ENCODE results near the gene HPS4. TPM values are rescaled to one million over a fixed set of nuclear protein-coding genes. Genes with fewer than 3 reads are reported as not detected.

HPS4 gene
- total RNA-seq (2021; fragmentation: NEBNext Ultra II Directional; extraction: Animal tissue kit (Norgen Biotek cat#: 25700)) (32.9 and 35.2 TPM in 2 replicates), polyA plus RNA-seq (2011; rRNA removed) (28.0 and 35.3 TPM in 2 replicates), polyA minus RNA-seq (2011; rRNA and poly(A)+ RNA removed) (37.3 and 43.0 TPM in 2 replicates)
- polyA plus RNA-seq (2011; cell fraction: cytosol; rRNA removed): 36.6 TPM
- polyA plus RNA-seq (2011; cell fraction: nucleus; rRNA removed): 87.4 TPM
- polyA plus RNA-seq (2012, experiment 1 of 2): 25.2 to 29.6 TPM (median 27.5 TPM) in 4 replicates
- polyA plus RNA-seq (2012, experiment 2 of 2): 7.8 TPM
- 27.8 TPM for polyA plus RNA-seq (2013, experiment 1 of 2)
- polyA plus RNA-seq (2013, experiment 2 of 2): 23.4 TPM
- polyA minus RNA-seq (2011; cell fraction: cytosol; rRNA and poly(A)+ RNA removed): 36.5 TPM
- polyA minus RNA-seq (2011; cell fraction: nucleus; rRNA and poly(A)+ RNA removed): 57.3 TPM
- long read RNA-seq, experiment 1, full-length matches to known transcripts: 1 of 22 reads
- long read RNA-seq, experiment 1, partial matches to known transcripts: 11 of 22 reads
- long read RNA-seq, experiment 1, other reads (novel, unspliced or antisense): 10 of 22 reads
- long read RNA-seq, experiment 2, partial matches to known transcripts: 3 of 10 reads
- long read RNA-seq, experiment 2, other reads (novel, unspliced or antisense): 7 of 10 reads

DNA sequence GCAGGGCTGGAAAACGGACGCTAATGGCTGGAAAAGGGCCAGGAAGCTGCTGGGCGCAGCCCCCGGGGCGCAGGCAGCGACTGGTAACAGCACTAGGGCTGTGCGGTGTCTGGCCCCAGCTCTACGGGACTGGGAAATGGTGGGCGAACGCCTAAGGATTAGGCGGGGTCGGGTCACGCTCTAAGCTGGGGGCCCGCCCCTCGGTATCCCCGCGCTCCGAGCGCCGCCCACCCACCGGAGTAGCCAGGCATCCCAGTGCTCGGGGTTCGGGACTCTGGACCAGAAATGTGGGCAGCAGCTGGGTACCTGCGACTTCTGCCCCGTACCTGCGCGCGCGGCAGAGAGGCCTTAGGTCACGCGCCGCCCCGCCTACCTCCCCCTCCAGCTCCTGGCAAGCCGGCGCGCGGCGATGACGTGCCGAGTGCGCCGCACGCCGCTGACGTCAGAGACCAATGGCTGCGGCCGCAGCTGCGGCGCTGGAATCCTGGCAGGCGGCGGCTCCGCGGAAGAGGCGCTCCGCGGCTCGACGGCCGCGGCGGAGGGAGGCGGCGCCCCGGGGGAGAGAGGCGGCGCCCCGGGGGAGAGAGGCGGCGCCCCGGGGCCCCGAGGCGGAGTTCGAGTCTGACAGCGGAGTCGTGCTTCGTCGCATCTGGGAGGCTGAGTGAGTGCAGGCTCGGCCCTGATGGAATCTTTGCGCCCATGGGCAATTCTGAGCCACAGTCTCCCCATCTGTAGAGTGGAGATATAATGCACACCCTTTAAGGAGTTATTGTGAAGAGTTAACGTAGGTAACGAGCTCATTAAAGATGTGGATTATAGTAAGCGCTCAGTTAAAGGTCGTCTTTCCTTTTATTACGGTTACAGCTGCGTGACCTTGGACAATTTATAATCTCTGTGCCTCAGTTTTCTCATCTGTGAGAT, at the start of gene HPS4, which contains the start of gene SRRD:
Gene HPS4 (minus strand): TSS at position 345 of the 921 bp plus-strand sequence. CDS start 2,021 bp downstream, outside the sequence.
Gene SRRD (plus strand): TSS at position 439 of the 921 bp plus-strand sequence. CDS start 14 bp downstream, at position 453.
- peak within 1 kb of the TSS; percentile 78 for H3K56ac ChIP-seq (replicated peaks; ENCODE audit: insufficient read length, low read depth, low read length)
- peak within 1 kb of the TSS; percentile 33 for H2AFZ ChIP-seq (ENCODE audit: low read length)
- H2BK15ac ChIP-seq (ENCODE audit: low read length): no peak within 1 kb of the TSS
- H3K36me3 ChIP-seq (ENCODE audit: control insufficient read depth in 2 of 4, insufficient read depth in 4 of 4, low read length in 3 of 4): peaks cover 7 to 11% (median 11%) of the 10 kb centered on the region in 4 experiments
- no peak for FAIRE-seq
- H3K4me3 ChIP-seq (ENCODE audit: extremely low read depth in 1 of 4, insufficient read depth in 2 of 4, low read depth in 3 of 4, low read length in 4 of 4): peak within 1 kb of the TSS; percentile 77 to 99 (median 90)
- H3K27ac ChIP-seq (ENCODE audit: low read depth, low read length): peak within 1 kb of the TSS; percentile 76
- H2BK12ac ChIP-seq (ENCODE audit: low read depth, low read length): no peak within 1 kb of the TSS
- DNase-seq (ENCODE audit: low read depth in 1 of 2, low spot score in 2 of 2): peak; percentile 62 to 96
- no peaks in the 10 kb centered on the region; a peak in 1 of 7 replicates for H3K27me3 ChIP-seq (replicated peaks in 1 of 4; ENCODE audit: control insufficient read depth in 3 of 4, extremely low read depth in 1 of 4, insufficient read depth in 3 of 4, low read length in 3 of 4)
- 3% methylated on average over 69 of the region's 85 CpGs; no CpG with 5 or more reads in 1 of the 2 experiments for WGBS, 2 experiments (ENCODE audit: extremely low coverage in 1 of 2, insufficient coverage in 1 of 2, insufficient read length in 1 of 2, insufficient replicate concordance in 2 of 2, low coverage in 1 of 2, low lambda C conversion rate in 2 of 2, missing lambda C conversion rate in 1 of 2)
- H3K4me2 ChIP-seq (ENCODE audit: insufficient read depth in 1 of 2, low read depth in 2 of 2, low read length in 2 of 2): peak within 1 kb of the TSS; percentile 87 to 96
- H2AK5ac ChIP-seq (ENCODE audit: low read depth, low read length): no peak within 1 kb of the TSS
- peak within 1 kb of the TSS; percentile 13; the same call in 1 of the 2 replicates for H3K18ac ChIP-seq (ENCODE audit: extremely low read depth, low read length)
- peak within 1 kb of the TSS; percentile 71 for H4K91ac ChIP-seq (replicated peaks; ENCODE audit: insufficient read length, low read length)
- H4K20me1 ChIP-seq (replicated peaks in 1 of 2; ENCODE audit: control insufficient read depth in 1 of 2, insufficient read depth in 2 of 2, low read length in 2 of 2): peaks cover 0 to 2% of the 10 kb centered on the region in 2 experiments
- no peak within 1 kb of the TSS for H3K14ac ChIP-seq (ENCODE audit: insufficient read length)
- peak within 1 kb of the TSS; percentile 41 for H2BK5ac ChIP-seq (ENCODE audit: low read depth, low read length)
- ChIA-PET CTCF (ENCODE audit: partially characterized antibody) (interaction anchor here (0.6 to 1.5 kb wide), 9 partner anchors 18 to 192 kb away, joined by 3 to 6 read pairs (median 4); no protein-coding TSS in a partner anchor), POLR2A (ENCODE audit: partially characterized antibody) (interaction anchor here (0.6 to 3.3 kb wide), 27 partner anchors 8 to 189 kb away, joined by 3 to 27 read pairs (median 4); partner anchors contain the start of gene TFIP11)
- no peak within 1 kb of the TSS for H2BK120ac ChIP-seq (replicated peaks; ENCODE audit: low read depth, low read length)
- H3K23ac ChIP-seq (ENCODE audit: insufficient read length): no peak within 1 kb of the TSS
- H3K9me3 ChIP-seq (ENCODE audit: insufficient read depth in 2 of 2, low read depth in 1 of 2, low read length in 1 of 2): no peaks in the 10 kb centered on the region
- peaks cover 0 to 14% (median 6%) of the 10 kb centered on the region in 4 experiments; a peak in 5 of 7 replicates for H3K4me1 ChIP-seq (replicated peaks in 1 of 4; ENCODE audit: control insufficient read depth in 3 of 4, insufficient read depth in 4 of 4, low read length in 3 of 4)
- H4K8ac ChIP-seq (ENCODE audit: extremely low read depth, insufficient read depth, low read length): peak within 1 kb of the TSS; percentile 99
- peaks cover 12 to 62% of the 10 kb centered on the region in 2 experiments for H3K79me2 ChIP-seq (ENCODE audit: control insufficient read depth in 1 of 2, insufficient read depth in 2 of 2, low read length in 2 of 2)
- H3K4ac ChIP-seq (replicated peaks; ENCODE audit: insufficient read length, low read depth, low read length): no peak within 1 kb of the TSS
- peaks cover 11% of the 10 kb centered on the region for H3K23me2 ChIP-seq (ENCODE audit: low read depth, low read length)
- H4K5ac ChIP-seq (ENCODE audit: insufficient read length, low read depth, low read length): peak within 1 kb of the TSS; percentile 85
- H2BK20ac ChIP-seq (ENCODE audit: low read length): no peak within 1 kb of the TSS
- peaks cover 6% of the 10 kb centered on the region; the same call in 1 of the 2 replicates for H3K79me1 ChIP-seq (ENCODE audit: low read depth, low read length)
- peak within 1 kb of the TSS; percentile 86 to 90 (median 88) for H3K9ac ChIP-seq (replicated peaks in 1 of 4; ENCODE audit: extremely low read depth in 1 of 4, low read depth in 3 of 4, low read length in 3 of 4)
- TF ChIP-seq BRCA1 (IDR thresholded peaks at IDR 0.05; ENCODE audit: low read depth, low read length) (no peak), HDAC6 (IDR thresholded peaks at IDR 0.05; ENCODE audit: low read depth, low read length) (no peak)
- TF ChIP-seq, protein P1, sequence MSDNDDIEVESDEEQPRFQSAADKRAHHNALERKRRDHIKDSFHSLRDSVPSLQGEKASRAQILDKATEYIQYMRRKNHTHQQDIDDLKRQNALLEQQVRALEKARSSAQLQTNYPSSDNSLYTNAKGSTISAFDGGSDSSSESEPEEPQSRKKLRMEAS (IDR thresholded peaks at IDR 0.05): peak; percentile 87

All from H1 (cell line).